ENCODE measurements around the gene ASB10.

GRCh38 chr7:151176401-151176800 is 10.6 kb downstream of the ASB10 start:
- TF ChIP-seq POLR2A (IDR thresholded peaks at IDR 0.05) (no peak), CTCF (IDR thresholded peaks at IDR 0.05) (no peak)

All from esophagus squamous epithelium (tissue), 4 donors.